Activated T-helper 2 cell treated with anti-CD3 and anti-CD28 coated beads, Interferon-gamma antibody, Interleukin-2, Interleukin-4, amounts not matched to agents 10 μg/mL and 5 μg/mL and 100 μg/mL, durations not matched to agents 14 hours and 24 hours and 36 hours (primary cell): ENCODE results near the gene LARP1. TPM values are rescaled to one million over a fixed set of nuclear protein-coding genes. Genes with fewer than 3 reads are reported as not detected.

Experiments used
- DNase-seq: peaks from one replicate; pipeline ENCODE4 v3.0.0; 2021; ENCODE audit warnings: low spot score
- H3K27ac Mint-ChIP-seq: one replicate; pipeline ENCODE4 v1.8.0; 2021; ENCODE audit warnings: mixed read lengths
- H3K27me3 Mint-ChIP-seq: one replicate; pipeline ENCODE4 v1.8.0; 2021; ENCODE audit warnings: low read depth, mixed read lengths
- H3K36me3 Mint-ChIP-seq: one replicate; pipeline ENCODE4 v1.8.0; 2021; ENCODE audit warnings: low read depth, mixed read lengths
- H3K4me1 Mint-ChIP-seq: one replicate; pipeline ENCODE4 v1.8.0; 2021; ENCODE audit warnings: low read depth, mixed read lengths
- H3K4me3 Mint-ChIP-seq: one replicate; pipeline ENCODE4 v1.8.0; 2021; ENCODE audit warnings: low read depth, mild to moderate bottlenecking, moderate library complexity, mixed read lengths
- H3K9me3 Mint-ChIP-seq: one replicate; pipeline ENCODE4 v1.8.0; 2021; ENCODE audit warnings: mixed read lengths
- intact Hi-C: fragments of 100-400 bp; cut with micrococcal nuclease; formaldehyde crosslinking; loops from one replicate; pipeline ENCODE4 v1.15.1; 2023
- total RNA-seq: library from RNA; stranded (reverse); gene quantifications from 2 replicates; pipeline ENCODE4 v1.2.3, GENCODE V29; 2022

The LARP1 gene
- 278 and 301 TPM in 2 replicates for total RNA-seq

- DNase-seq: peak; percentile 18
- H3K4me1 Mint-ChIP-seq: peaks cover 39% of the 10 kb centered on the region
- peak within 1 kb of the TSS; percentile 97 for H3K27ac Mint-ChIP-seq
- peaks cover 22% of the 10 kb centered on the region for H3K36me3 Mint-ChIP-seq
- intact Hi-C loops: loop anchor here (1.0 to 10.0 kb wide), 6 partner anchors 73 to 561 kb away; partner anchors contain the start of genes CNOT8, GALNT10, MRPL22 and SAP30L
- H3K4me3 Mint-ChIP-seq: peak within 1 kb of the TSS; percentile 97
- no peaks in the 10 kb centered on the region for H3K27me3 Mint-ChIP-seq
- H3K9me3 Mint-ChIP-seq: no peaks in the 10 kb centered on the region
Measured at GRCh38 chr5:154755361-154756008, at the start of gene LARP1. TSS of gene LARP1 (plus strand) at chr5:154755377. CDS start at chr5:154755758, 381 bp downstream.

- Mint-ChIP-seq H3K36me3 (no peaks in the 10 kb centered on the region), H3K9me3 (no peaks in the 10 kb centered on the region), H3K27ac (no peak overlapping the region), H3K4me3 (no peak overlapping the region), H3K4me1 (no peaks in the 10 kb centered on the region), H3K27me3 (no peaks in the 10 kb centered on the region)
- DNase-seq: no peak
- intact Hi-C loops: no loop called here
Measured at GRCh38 chr5:154706416-154706815, 48.8 kb upstream of the LARP1 start.

GRCh38 chr5:154707641-154708040 is 47.5 kb upstream of the LARP1 start:
- Mint-ChIP-seq H3K4me3 (no peak overlapping the region), H3K4me1 (no peaks in the 10 kb centered on the region), H3K27ac (no peak overlapping the region), H3K9me3 (no peaks in the 10 kb centered on the region), H3K36me3 (no peaks in the 10 kb centered on the region), H3K27me3 (no peaks in the 10 kb centered on the region)
- intact Hi-C loops: no loop called here
- no peak for DNase-seq

- H3K36me3 Mint-ChIP-seq: no peaks in the 10 kb centered on the region
Measured at GRCh38 chr5:154708207-154708606, 47.0 kb upstream of the LARP1 start.

GRCh38 chr5:154708846-154709245 is 46.3 kb upstream of the LARP1 start:
- intact Hi-C loops: no loop called here
- H3K4me3 Mint-ChIP-seq: no peak overlapping the region
- no peak for DNase-seq
- H3K36me3 Mint-ChIP-seq: no peaks in the 10 kb centered on the region
- H3K27me3 Mint-ChIP-seq: no peaks in the 10 kb centered on the region
- H3K4me1 Mint-ChIP-seq: no peaks in the 10 kb centered on the region
- H3K9me3 Mint-ChIP-seq: no peaks in the 10 kb centered on the region
- no peak overlapping the region for H3K27ac Mint-ChIP-seq

More at GRCh38 chr5:154708207-154708606, 47.0 kb upstream of the LARP1 start:
- intact Hi-C loops: no loop called here
- H3K9me3 Mint-ChIP-seq: no peaks in the 10 kb centered on the region
- H3K4me1 Mint-ChIP-seq: no peaks in the 10 kb centered on the region
- H3K27ac Mint-ChIP-seq: no peak overlapping the region
- DNase-seq: no peak
- H3K27me3 Mint-ChIP-seq: no peaks in the 10 kb centered on the region
- no peak overlapping the region for H3K4me3 Mint-ChIP-seq

- Mint-ChIP-seq H3K4me1 (peaks cover 4% of the 10 kb centered on the region), H3K27ac (no peak overlapping the region), H3K4me3 (no peak overlapping the region), H3K36me3 (no peaks in the 10 kb centered on the region), H3K9me3 (no peaks in the 10 kb centered on the region), H3K27me3 (peaks cover 3% of the 10 kb centered on the region)
- no peak for DNase-seq
- intact Hi-C loops: no loop called here
Measured at GRCh38 chr5:154709368-154710305, 45.5 kb upstream of the LARP1 start.

- intact Hi-C loops: no loop called here
Measured at GRCh38 chr5:154712518-154713437, 42.4 kb upstream of the LARP1 start.

GRCh38 chr5:154713615-154714125 is 41.5 kb upstream of the LARP1 start:
- no peak overlapping the region for H3K4me3 Mint-ChIP-seq
- H3K4me1 Mint-ChIP-seq: peaks cover 5% of the 10 kb centered on the region
- intact Hi-C loops: no loop called here
- H3K27me3 Mint-ChIP-seq: peaks cover 3% of the 10 kb centered on the region
- H3K9me3 Mint-ChIP-seq: no peaks in the 10 kb centered on the region
- H3K36me3 Mint-ChIP-seq: no peaks in the 10 kb centered on the region
- H3K27ac Mint-ChIP-seq: no peak overlapping the region
- DNase-seq: no peak

More at GRCh38 chr5:154712518-154713437, 42.4 kb upstream of the LARP1 start:
- no peaks in the 10 kb centered on the region for H3K9me3 Mint-ChIP-seq
- H3K27me3 Mint-ChIP-seq: peaks cover 3% of the 10 kb centered on the region
- peaks cover 5% of the 10 kb centered on the region for H3K4me1 Mint-ChIP-seq
- no peak for DNase-seq
- no peaks in the 10 kb centered on the region for H3K36me3 Mint-ChIP-seq
- H3K4me3 Mint-ChIP-seq: no peak overlapping the region
- no peak overlapping the region for H3K27ac Mint-ChIP-seq

GRCh38 chr5:154714266-154714986 is 40.8 kb upstream of the LARP1 start:
- intact Hi-C loops: no loop called here
- Mint-ChIP-seq H3K4me3 (peak overlapping the region; percentile 2), H3K4me1 (peaks cover 5% of the 10 kb centered on the region), H3K9me3 (no peaks in the 10 kb centered on the region), H3K27ac (no peak overlapping the region), H3K36me3 (no peaks in the 10 kb centered on the region), H3K27me3 (peaks cover 3% of the 10 kb centered on the region)
- DNase-seq: no peak

GRCh38 chr5:154721481-154722058 is 33.6 kb upstream of the LARP1 start:
- Mint-ChIP-seq H3K36me3 (no peaks in the 10 kb centered on the region), H3K9me3 (no peaks in the 10 kb centered on the region), H3K27ac (no peak overlapping the region), H3K4me1 (no peaks in the 10 kb centered on the region), H3K27me3 (peaks cover 2% of the 10 kb centered on the region), H3K4me3 (no peak overlapping the region)
- intact Hi-C loops: no loop called here
- DNase-seq: no peak

- H3K27me3 Mint-ChIP-seq: peaks cover 5% of the 10 kb centered on the region
- H3K36me3 Mint-ChIP-seq: no peaks in the 10 kb centered on the region
- DNase-seq: no peak
- no peak overlapping the region for H3K4me3 Mint-ChIP-seq
- H3K9me3 Mint-ChIP-seq: no peaks in the 10 kb centered on the region
- intact Hi-C loops: no loop called here
- no peak overlapping the region for H3K27ac Mint-ChIP-seq
- H3K4me1 Mint-ChIP-seq: no peaks in the 10 kb centered on the region
Measured at GRCh38 chr5:154722097-154722496, 33.1 kb upstream of the LARP1 start.
